Activated T-helper 17 cell treated with anti-CD3 and anti-CD28 coated beads, Interleukin-2, amount 50 U/mL, for 72 hours (primary cell): ENCODE data around the gene CERT1. TPM values are rescaled to one million over a fixed set of nuclear protein-coding genes. Genes with fewer than 3 reads are reported as not detected.
"Not testable (repeated sequence)": the region's sequence is repeated elsewhere in the genome, so short reads cannot be mapped to it uniquely, and the experiment has no call there.

Experiments used
- ATAC-seq: fragments of 150-1000 bp; cut with Tn5 transposase; replicated peaks from 2 replicates; pipeline ENCODE4 v1.10.0; 2021; ENCODE audit warnings: mild to moderate bottlenecking, moderate library complexity
- H3K27ac Mint-ChIP-seq: one replicate; pipeline ENCODE4 v1.8.0; 2022; ENCODE audit warnings: mixed read lengths
- H3K27me3 Mint-ChIP-seq: one replicate; pipeline ENCODE4 v1.8.0; 2022; ENCODE audit warnings: mixed read lengths
- H3K36me3 Mint-ChIP-seq: one replicate; pipeline ENCODE4 v1.8.0; 2022; ENCODE audit warnings: low read depth, mild to moderate bottlenecking, mixed read lengths
- H3K4me1 Mint-ChIP-seq: one replicate; pipeline ENCODE4 v1.8.0; 2022; ENCODE audit warnings: mixed read lengths
- H3K4me3 Mint-ChIP-seq: one replicate; pipeline ENCODE4 v1.8.0; 2022; ENCODE audit warnings: mild to moderate bottlenecking, mixed read lengths
- H3K9me3 Mint-ChIP-seq: one replicate; pipeline ENCODE4 v1.8.0; 2022; ENCODE audit warnings: mixed read lengths
- total RNA-seq, 2 donors: library from RNA; stranded (reverse); gene quantifications; one replicate each; pipeline ENCODE4 v1.2.3, GENCODE V29; 2022

CERT1 gene
- total RNA-seq, 2 donors from 2014 or later, result 24.9 to 40.3 TPM

- peaks cover 30% of the 10 kb centered on the region for H3K36me3 Mint-ChIP-seq
- H3K4me3 Mint-ChIP-seq, result peak overlapping the region; percentile 93
- H3K4me1 Mint-ChIP-seq, result peaks cover 24% of the 10 kb centered on the region
- ATAC-seq, result no peak
- no peaks in the 10 kb centered on the region for H3K27me3 Mint-ChIP-seq
- no peaks in the 10 kb centered on the region for H3K9me3 Mint-ChIP-seq
- H3K27ac Mint-ChIP-seq, result peak overlapping the region; percentile 83
These were observed 1.1 kb upstream of the CERT1 start for GRCh38 chr5:75512383-75513074.

GRCh38 chr5:75510836-75511434 lies 494 bp downstream of the CERT1 start:
- Mint-ChIP-seq H3K36me3 (peaks cover 34% of the 10 kb centered on the region), H3K4me3 (peak overlapping the region; percentile 93), H3K27me3 (no peaks in the 10 kb centered on the region), H3K4me1 (peaks cover 29% of the 10 kb centered on the region), H3K9me3 (no peaks in the 10 kb centered on the region), H3K27ac (peak overlapping the region; percentile 83)
- peak; percentile 34 for ATAC-seq

GRCh38 chr5:75510417-75510835 lies 1.0 kb downstream of the CERT1 start:
- H3K27ac Mint-ChIP-seq, result peak overlapping the region; percentile 83
- H3K4me1 Mint-ChIP-seq, result peaks cover 32% of the 10 kb centered on the region
- peak overlapping the region; percentile 93 for H3K4me3 Mint-ChIP-seq
- ATAC-seq, result no peak
- peaks cover 34% of the 10 kb centered on the region for H3K36me3 Mint-ChIP-seq
- H3K9me3 Mint-ChIP-seq, result no peaks in the 10 kb centered on the region
- H3K27me3 Mint-ChIP-seq, result no peaks in the 10 kb centered on the region

- H3K4me1 Mint-ChIP-seq, result peaks cover 32% of the 10 kb centered on the region
- H3K36me3 Mint-ChIP-seq, result peaks cover 35% of the 10 kb centered on the region
- H3K27me3 Mint-ChIP-seq, result no peaks in the 10 kb centered on the region
- H3K4me3 Mint-ChIP-seq, result peak overlapping the region; percentile 93
- peak overlapping the region; percentile 83 for H3K27ac Mint-ChIP-seq
- H3K9me3 Mint-ChIP-seq, result no peaks in the 10 kb centered on the region
- ATAC-seq, result no peak
These were observed 1.5 kb downstream of the CERT1 start for GRCh38 chr5:75509956-75510355.

GRCh38 chr5:75509546-75509945 lies 1.9 kb downstream of the CERT1 start:
- peak overlapping the region; percentile 93 for H3K4me3 Mint-ChIP-seq
- no peaks in the 10 kb centered on the region for H3K9me3 Mint-ChIP-seq
- no peaks in the 10 kb centered on the region for H3K27me3 Mint-ChIP-seq
- H3K4me1 Mint-ChIP-seq, result peaks cover 32% of the 10 kb centered on the region
- H3K36me3 Mint-ChIP-seq, result peaks cover 37% of the 10 kb centered on the region
- peak overlapping the region; percentile 83 for H3K27ac Mint-ChIP-seq
- ATAC-seq, result no peak

GRCh38 chr5:75507841-75508240 lies 3.6 kb downstream of the CERT1 start:
- H3K27me3 Mint-ChIP-seq, result no peaks in the 10 kb centered on the region
- H3K4me1 Mint-ChIP-seq, result peaks cover 26% of the 10 kb centered on the region
- peak overlapping the region; percentile 93 for H3K4me3 Mint-ChIP-seq
- H3K36me3 Mint-ChIP-seq, result peaks cover 43% of the 10 kb centered on the region
- H3K9me3 Mint-ChIP-seq, result no peaks in the 10 kb centered on the region
- ATAC-seq, result no peak
- H3K27ac Mint-ChIP-seq, result no peak overlapping the region

GRCh38 chr5:75505112-75505511 lies 6.3 kb downstream of the CERT1 start:
- not testable (repeated sequence) for H3K9me3 Mint-ChIP-seq, ATAC-seq, H3K4me3 Mint-ChIP-seq, H3K27me3 Mint-ChIP-seq, H3K27ac Mint-ChIP-seq
- Mint-ChIP-seq H3K36me3 (peaks cover 64% of the 10 kb centered on the region), H3K4me1 (peaks cover 43% of the 10 kb centered on the region)

GRCh38 chr5:75498875-75499274 lies 12.6 kb downstream of the CERT1 start:
- Mint-ChIP-seq H3K36me3 (peaks cover 71% of the 10 kb centered on the region), H3K4me1 (peaks cover 30% of the 10 kb centered on the region)
- H3K27ac Mint-ChIP-seq, H3K4me3 Mint-ChIP-seq, ATAC-seq, H3K27me3 Mint-ChIP-seq, H3K9me3 Mint-ChIP-seq: not testable (repeated sequence)

GRCh38 chr5:75498208-75498777 lies 13.1 kb downstream of the CERT1 start:
- Mint-ChIP-seq H3K9me3 (no peaks in the 10 kb centered on the region), H3K27me3 (no peaks in the 10 kb centered on the region), H3K27ac (no peak overlapping the region), H3K4me3 (no peak overlapping the region), H3K36me3 (peaks cover 71% of the 10 kb centered on the region), H3K4me1 (peaks cover 30% of the 10 kb centered on the region)
- no peak for ATAC-seq

- Mint-ChIP-seq H3K4me1 (peaks cover 20% of the 10 kb centered on the region), H3K27ac (no peak overlapping the region), H3K27me3 (no peaks in the 10 kb centered on the region), H3K4me3 (no peak overlapping the region), H3K9me3 (no peaks in the 10 kb centered on the region), H3K36me3 (peaks cover 81% of the 10 kb centered on the region)
- peak; percentile 68 for ATAC-seq
These were observed 15.4 kb downstream of the CERT1 start for GRCh38 chr5:75496026-75496425.

- H3K9me3 Mint-ChIP-seq, result peaks cover 7% of the 10 kb centered on the region
- no peaks in the 10 kb centered on the region for H3K27me3 Mint-ChIP-seq
- peaks cover 74% of the 10 kb centered on the region for H3K36me3 Mint-ChIP-seq
- peaks cover 19% of the 10 kb centered on the region for H3K4me1 Mint-ChIP-seq
- ATAC-seq, result no peak
- H3K27ac Mint-ChIP-seq, result no peak overlapping the region
- no peak overlapping the region for H3K4me3 Mint-ChIP-seq
These were observed 19.8 kb downstream of the CERT1 start for GRCh38 chr5:75491621-75492020.

- not testable (repeated sequence) for H3K27me3 Mint-ChIP-seq, H3K9me3 Mint-ChIP-seq, ATAC-seq, H3K27ac Mint-ChIP-seq, H3K4me3 Mint-ChIP-seq
- peaks cover 73% of the 10 kb centered on the region for H3K36me3 Mint-ChIP-seq
- peaks cover 19% of the 10 kb centered on the region for H3K4me1 Mint-ChIP-seq
These were observed 21.6 kb downstream of the CERT1 start for GRCh38 chr5:75489847-75490246.

GRCh38 chr5:75484605-75485004 lies 26.8 kb downstream of the CERT1 start:
- Mint-ChIP-seq H3K4me1 (peaks cover 25% of the 10 kb centered on the region), H3K27me3 (no peaks in the 10 kb centered on the region), H3K4me3 (no peak overlapping the region), H3K27ac (no peak overlapping the region), H3K9me3 (peaks cover 15% of the 10 kb centered on the region), H3K36me3 (peaks cover 49% of the 10 kb centered on the region)
- no peak for ATAC-seq

GRCh38 chr5:75482482-75482881 lies 28.9 kb downstream of the CERT1 start:
- Mint-ChIP-seq H3K36me3 (peaks cover 38% of the 10 kb centered on the region), H3K27ac (no peak overlapping the region), H3K4me1 (peaks cover 24% of the 10 kb centered on the region), H3K27me3 (no peaks in the 10 kb centered on the region), H3K9me3 (peaks cover 11% of the 10 kb centered on the region), H3K4me3 (no peak overlapping the region)
- no peak for ATAC-seq

- Mint-ChIP-seq H3K9me3 (peaks cover 8% of the 10 kb centered on the region), H3K27ac (no peak overlapping the region), H3K4me3 (no peak overlapping the region), H3K36me3 (peaks cover 43% of the 10 kb centered on the region), H3K4me1 (peaks cover 20% of the 10 kb centered on the region), H3K27me3 (no peaks in the 10 kb centered on the region)
- no peak for ATAC-seq
These were observed 30.4 kb downstream of the CERT1 start for GRCh38 chr5:75481024-75481423.
